ENCODE results near the gene RALGPS1.
"Not testable (repeated sequence)": the region's sequence is repeated elsewhere in the genome, so short reads cannot be mapped to it uniquely, and the experiment has no call there.

- TF ChIP-seq, protein P1, sequence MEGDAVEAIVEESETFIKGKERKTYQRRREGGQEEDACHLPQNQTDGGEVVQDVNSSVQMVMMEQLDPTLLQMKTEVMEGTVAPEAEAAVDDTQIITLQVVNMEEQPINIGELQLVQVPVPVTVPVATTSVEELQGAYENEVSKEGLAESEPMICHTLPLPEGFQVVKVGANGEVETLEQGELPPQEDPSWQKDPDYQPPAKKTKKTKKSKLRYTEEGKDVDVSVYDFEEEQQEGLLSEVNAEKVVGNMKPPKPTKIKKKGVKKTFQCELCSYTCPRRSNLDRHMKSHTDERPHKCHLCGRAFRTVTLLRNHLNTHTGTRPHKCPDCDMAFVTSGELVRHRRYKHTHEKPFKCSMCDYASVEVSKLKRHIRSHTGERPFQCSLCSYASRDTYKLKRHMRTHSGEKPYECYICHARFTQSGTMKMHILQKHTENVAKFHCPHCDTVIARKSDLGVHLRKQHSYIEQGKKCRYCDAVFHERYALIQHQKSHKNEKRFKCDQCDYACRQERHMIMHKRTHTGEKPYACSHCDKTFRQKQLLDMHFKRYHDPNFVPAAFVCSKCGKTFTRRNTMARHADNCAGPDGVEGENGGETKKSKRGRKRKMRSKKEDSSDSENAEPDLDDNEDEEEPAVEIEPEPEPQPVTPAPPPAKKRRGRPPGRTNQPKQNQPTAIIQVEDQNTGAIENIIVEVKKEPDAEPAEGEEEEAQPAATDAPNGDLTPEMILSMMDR (IDR thresholded peaks at IDR 0.05) = not testable (repeated sequence)
- TF ChIP-seq POLR2A (IDR thresholded peaks at IDR 0.05) = not testable (repeated sequence)
These were observed 256.8 kb downstream of the RALGPS1 start for GRCh38 chr9:127171348-127171747.
